Parathyroid adenoma (tissue), 2 donors: ENCODE data around the gene NEDD4L.

Source experiments
- H2AFZ ChIP-seq: fragments of 300-600 bp; sonication (generic); one replicate; pipeline ENCODE4 v1.7.0; 2017; ENCODE audit warnings: antibody characterized with exemption, mild to moderate bottlenecking
- H3K27ac ChIP-seq: fragments of 300-600 bp; sonication (generic); one replicate; pipeline ENCODE4 v1.7.0; 2017
- H3K27me3 ChIP-seq: fragments of 300-600 bp; sonication (generic); one replicate; pipeline ENCODE4 v1.7.0; 2017; ENCODE audit warnings: low read length; ENCODE audit not compliant: control insufficient read depth, insufficient read depth
- H3K36me3 ChIP-seq: fragments of 300-600 bp; sonication (generic); one replicate; pipeline ENCODE4 v1.7.0; 2017; ENCODE audit warnings: low read length; ENCODE audit not compliant: control insufficient read depth, insufficient read depth
- H3K4me1 ChIP-seq: fragments of 300-600 bp; sonication (generic); one replicate; pipeline ENCODE4 v1.7.0; 2017; ENCODE audit warnings: control low read depth
- H3K4me2 ChIP-seq: fragments of 300-600 bp; sonication (generic); one replicate; pipeline ENCODE4 v1.7.0; 2017; ENCODE audit warnings: low read length
- H3K4me3 ChIP-seq: fragments of 300-600 bp; sonication (generic); one replicate; pipeline ENCODE4 v1.7.0; 2017; ENCODE audit warnings: low read depth, low read length
- H3K79me2 ChIP-seq: fragments of 300-600 bp; sonication (generic); one replicate; pipeline ENCODE4 v1.7.0; 2017; ENCODE audit warnings: control low read depth
- H3K9ac ChIP-seq: fragments of 300-600 bp; sonication (generic); one replicate; pipeline ENCODE4 v1.7.0; 2017; ENCODE audit warnings: mild to moderate bottlenecking
- H3K9me3 ChIP-seq: fragments of 300-600 bp; sonication (generic); one replicate; pipeline ENCODE4 v1.7.0; 2017; ENCODE audit warnings: low read length; ENCODE audit not compliant: control insufficient read depth
- TF ChIP-seq, protein P1 (sequence below): fragments of 300-600 bp; sonication (generic); IDR thresholded peaks from one replicate; pipeline ENCODE4 v1.7.0; 2017; ENCODE audit warnings: antibody characterized with exemption, mild to moderate bottlenecking
- donor health status: primary hyperparathyroidism.

NEDD4L gene

DNA sequence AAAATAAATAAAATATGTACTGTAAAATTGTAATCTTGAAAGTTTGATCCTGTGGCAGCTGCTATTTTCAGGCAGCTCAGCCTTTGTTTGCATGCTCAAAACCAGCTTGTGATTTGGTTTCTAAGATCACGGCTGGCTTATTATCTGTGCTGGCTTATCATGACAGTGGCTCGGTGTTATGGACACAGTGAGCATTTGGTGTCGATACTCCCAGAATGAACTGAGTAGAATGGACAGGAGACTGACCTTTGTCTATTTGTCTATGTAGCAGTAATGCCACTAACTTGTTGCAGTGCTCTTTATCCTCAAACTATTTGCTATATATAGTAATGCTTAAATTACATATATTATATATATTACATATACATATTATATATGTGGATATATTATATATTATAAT lies 58.8 kb downstream of the NEDD4L start:
- Histone ChIP-seq H3K4me2 (no peak overlapping the region), H3K27me3 (no peaks in the 10 kb centered on the region), H3K36me3 (no peaks in the 10 kb centered on the region), H2AFZ (no peak overlapping the region), H3K9me3 (no peaks in the 10 kb centered on the region), H3K4me3 (no peak overlapping the region), H3K27ac (no peak overlapping the region), H3K9ac (no peak overlapping the region), H3K4me1 (no peaks in the 10 kb centered on the region), H3K79me2 (peaks cover 5% of the 10 kb centered on the region)
- TF ChIP-seq, protein P1, sequence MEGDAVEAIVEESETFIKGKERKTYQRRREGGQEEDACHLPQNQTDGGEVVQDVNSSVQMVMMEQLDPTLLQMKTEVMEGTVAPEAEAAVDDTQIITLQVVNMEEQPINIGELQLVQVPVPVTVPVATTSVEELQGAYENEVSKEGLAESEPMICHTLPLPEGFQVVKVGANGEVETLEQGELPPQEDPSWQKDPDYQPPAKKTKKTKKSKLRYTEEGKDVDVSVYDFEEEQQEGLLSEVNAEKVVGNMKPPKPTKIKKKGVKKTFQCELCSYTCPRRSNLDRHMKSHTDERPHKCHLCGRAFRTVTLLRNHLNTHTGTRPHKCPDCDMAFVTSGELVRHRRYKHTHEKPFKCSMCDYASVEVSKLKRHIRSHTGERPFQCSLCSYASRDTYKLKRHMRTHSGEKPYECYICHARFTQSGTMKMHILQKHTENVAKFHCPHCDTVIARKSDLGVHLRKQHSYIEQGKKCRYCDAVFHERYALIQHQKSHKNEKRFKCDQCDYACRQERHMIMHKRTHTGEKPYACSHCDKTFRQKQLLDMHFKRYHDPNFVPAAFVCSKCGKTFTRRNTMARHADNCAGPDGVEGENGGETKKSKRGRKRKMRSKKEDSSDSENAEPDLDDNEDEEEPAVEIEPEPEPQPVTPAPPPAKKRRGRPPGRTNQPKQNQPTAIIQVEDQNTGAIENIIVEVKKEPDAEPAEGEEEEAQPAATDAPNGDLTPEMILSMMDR: no peak

GRCh38 chr18:58103339-58103985 lies 59.4 kb downstream of the NEDD4L start:
- Histone ChIP-seq H3K4me1 (no peaks in the 10 kb centered on the region), H3K4me3 (no peak overlapping the region), H3K79me2 (peaks cover 5% of the 10 kb centered on the region), H3K27ac (no peak overlapping the region), H3K9me3 (no peaks in the 10 kb centered on the region), H2AFZ (no peak overlapping the region), H3K27me3 (no peaks in the 10 kb centered on the region), H3K9ac (no peak overlapping the region), H3K4me2 (no peak overlapping the region), H3K36me3 (no peaks in the 10 kb centered on the region)
- TF ChIP-seq, protein P1: no peak

DNA sequence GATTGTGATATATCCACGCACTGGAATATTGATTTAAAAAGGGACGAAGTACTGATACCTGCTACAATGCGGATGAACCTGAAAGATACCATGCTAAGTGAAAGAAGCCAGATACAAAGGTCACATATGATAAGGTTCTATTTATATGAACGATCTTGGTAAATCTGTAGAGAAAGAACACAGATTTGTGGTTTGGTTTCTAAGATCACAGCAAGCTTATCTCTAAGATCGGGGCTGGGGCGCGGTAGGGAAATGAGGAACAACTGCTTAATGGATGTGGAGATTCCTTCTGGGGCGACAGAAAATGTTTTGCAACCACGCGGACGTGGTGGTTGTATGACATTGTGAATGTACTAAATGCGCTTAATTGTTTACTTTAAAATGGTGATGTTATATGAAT lies 60.1 kb downstream of the NEDD4L start:
- Histone ChIP-seq H3K79me2 (peaks cover 5% of the 10 kb centered on the region), H3K9ac (no peak overlapping the region), H3K36me3 (no peaks in the 10 kb centered on the region), H2AFZ (no peak overlapping the region), H3K27ac (no peak overlapping the region), H3K9me3 (no peaks in the 10 kb centered on the region), H3K4me1 (no peaks in the 10 kb centered on the region), H3K4me3 (no peak overlapping the region), H3K4me2 (no peak overlapping the region), H3K27me3 (no peaks in the 10 kb centered on the region)
- TF ChIP-seq, protein P1: no peak

- Histone ChIP-seq H3K9ac (no peak overlapping the region), H3K36me3 (no peaks in the 10 kb centered on the region), H3K9me3 (no peaks in the 10 kb centered on the region), H3K79me2 (peaks cover 5% of the 10 kb centered on the region), H3K27me3 (no peaks in the 10 kb centered on the region), H2AFZ (no peak overlapping the region), H3K4me1 (no peaks in the 10 kb centered on the region), H3K4me2 (no peak overlapping the region), H3K4me3 (no peak overlapping the region), H3K27ac (no peak overlapping the region)
- TF ChIP-seq, protein P1: no peak
Measured at GRCh38 chr18:58105206-58105887, 61.3 kb downstream of the NEDD4L start.

- Histone ChIP-seq H3K4me3 (no peak overlapping the region), H3K9ac (no peak overlapping the region)
Measured at GRCh38 chr18:58105888-58106260, 61.8 kb downstream of the NEDD4L start.

More at GRCh38 chr18:58105888-58106260, 61.8 kb downstream of the NEDD4L start:
- Histone ChIP-seq H3K79me2 (peaks cover 5% of the 10 kb centered on the region), H3K36me3 (no peaks in the 10 kb centered on the region), H3K27me3 (no peaks in the 10 kb centered on the region), H3K4me2 (no peak overlapping the region), H2AFZ (no peak overlapping the region), H3K27ac (no peak overlapping the region), H3K4me1 (no peaks in the 10 kb centered on the region), H3K9me3 (no peaks in the 10 kb centered on the region)
- TF ChIP-seq, protein P1: no peak
